ENCODE measurements around the gene C5orf34.

GRCh38 chr5:43523662-43524072, 8.7 kb upstream of the C5orf34 start:
- TF ChIP-seq POLR2A (IDR thresholded peaks at IDR 0.05; ENCODE audit: low read depth, low read length): no peak; the same call in 1 of the 2 replicates
- TF ChIP-seq POLR2AphosphoS5 (IDR thresholded peaks at IDR 0.05; ENCODE audit: low read depth, low read length): no peak

Data from GM12892 (cell line).